DND-41 (cell line): ENCODE results near the gene MTA1.

Experiments used
- CTCF ChIP-seq: IDR thresholded peaks from 2 replicates; pipeline ENCODE4 v1.5.1; 2012; ENCODE audit warnings: borderline replicate concordance, low read length, moderate library complexity, mild to moderate bottlenecking; ENCODE audit not compliant: poor library complexity, severe bottlenecking; ENCODE audit errors: extremely low read depth
- EZH2 ChIP-seq: IDR thresholded peaks from 3 replicates; pipeline ENCODE4 v1.6.1; 2012; ENCODE audit warnings: borderline replicate concordance, low read depth, mild to moderate bottlenecking, moderate library complexity, low read length, inconsistent platforms; ENCODE audit not compliant: severe bottlenecking

GRCh38 chr14:105464501-105464900, 44.9 kb downstream of the MTA1 start:
- TF ChIP-seq CTCF (no peak), EZH2 (no peak)
